GM18870 (cell line): Measurements from ENCODE around the gene IL16.

ENCODE experiments used
- ATAC-seq: cut with Tn5 transposase; IDR thresholded peaks from one replicate; pipeline ENCODE4 v1.9.1; 2021; ENCODE audit warnings: moderate library complexity; ENCODE audit not compliant: unreplicated experiment

IL16 gene

GRCh38 chr15:81273200-81273599, 76.5 kb downstream of the IL16 start:
- no peak for ATAC-seq

GRCh38 chr15:81273855-81274254, 77.2 kb downstream of the IL16 start:
- no peak for ATAC-seq

GRCh38 chr15:81274255-81274654, 77.6 kb downstream of the IL16 start:
- ATAC-seq, result no peak

- ATAC-seq, result peak; percentile 78
These were observed 78.4 kb downstream of the IL16 start for GRCh38 chr15:81274931-81275707.

DNA sequence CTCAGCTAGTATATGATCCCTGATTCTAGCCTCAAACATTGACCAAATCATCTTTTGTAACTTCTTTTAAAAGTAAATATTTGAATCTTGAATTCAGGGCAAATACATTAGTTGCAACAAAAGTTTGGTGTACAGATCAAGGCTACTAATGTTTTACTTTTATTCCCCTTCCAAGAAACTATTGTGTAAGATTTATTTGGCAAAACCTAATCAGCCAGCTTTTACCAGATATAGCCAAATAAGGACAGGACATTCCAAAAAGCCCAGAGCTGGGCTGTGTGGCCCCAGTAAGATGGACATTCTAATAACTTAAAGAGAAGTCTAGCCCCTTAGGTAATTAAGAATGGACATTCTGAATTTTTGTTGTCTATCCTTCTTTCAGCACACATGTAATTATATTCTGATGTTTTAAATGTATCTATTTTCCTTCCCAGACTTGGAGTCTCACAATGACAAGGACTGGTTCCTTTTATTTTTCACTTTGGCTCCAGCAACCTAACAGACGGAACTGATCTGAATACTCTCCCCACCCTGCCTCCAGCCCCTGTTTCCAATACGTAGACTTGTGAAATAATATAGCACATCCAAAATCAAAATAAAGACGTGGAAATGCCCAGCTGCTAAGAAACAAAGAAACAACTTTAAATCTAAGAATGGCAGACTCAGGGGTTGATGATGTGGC, 79.2 kb downstream of the IL16 start:
- no peak for ATAC-seq

DNA sequence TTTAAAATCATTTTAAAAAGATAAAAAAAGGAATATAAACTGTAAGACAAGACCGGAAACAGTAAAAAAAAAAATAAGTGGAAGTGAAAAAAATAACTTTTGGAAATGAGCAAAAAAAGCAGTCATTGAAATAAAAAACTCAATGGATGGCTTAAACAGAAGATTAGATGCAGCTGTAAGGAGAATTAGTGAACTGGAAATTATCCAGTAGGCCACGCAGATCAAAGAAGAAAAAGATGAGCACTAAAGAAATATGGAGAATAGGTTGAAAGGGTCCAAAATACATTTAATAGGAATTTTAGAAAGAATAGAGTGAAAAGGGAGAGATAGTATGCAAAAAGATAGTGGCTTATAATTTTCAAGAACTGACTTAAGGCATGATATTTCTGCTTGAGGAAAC, 80.3 kb downstream of the IL16 start:
- no peak for ATAC-seq

DNA sequence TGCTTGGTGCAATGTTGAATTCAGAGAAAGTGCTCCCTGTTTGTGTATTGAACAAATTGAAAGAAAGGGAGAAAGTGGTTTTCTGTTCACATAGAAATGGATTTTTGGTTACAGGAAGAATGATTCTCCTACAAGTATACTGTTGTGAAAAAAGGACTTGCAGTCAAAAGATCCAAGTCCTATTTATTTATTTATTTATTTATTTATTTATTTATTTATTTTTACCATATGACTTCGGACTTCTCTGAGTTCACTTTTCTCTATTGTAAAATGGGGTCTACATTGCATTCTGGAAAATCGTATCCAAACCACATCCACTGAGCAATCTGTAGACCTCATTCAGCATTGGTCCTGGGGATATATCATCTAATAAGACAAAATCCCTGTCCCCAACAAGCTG, 81.2 kb downstream of the IL16 start:
- ATAC-seq, result no peak

- ATAC-seq, result no peak
These were observed 81.8 kb downstream of the IL16 start for GRCh38 chr15:81278306-81279029.

GRCh38 chr15:81279621-81280485, 83.2 kb downstream of the IL16 start:
- ATAC-seq, result no peak

DNA sequence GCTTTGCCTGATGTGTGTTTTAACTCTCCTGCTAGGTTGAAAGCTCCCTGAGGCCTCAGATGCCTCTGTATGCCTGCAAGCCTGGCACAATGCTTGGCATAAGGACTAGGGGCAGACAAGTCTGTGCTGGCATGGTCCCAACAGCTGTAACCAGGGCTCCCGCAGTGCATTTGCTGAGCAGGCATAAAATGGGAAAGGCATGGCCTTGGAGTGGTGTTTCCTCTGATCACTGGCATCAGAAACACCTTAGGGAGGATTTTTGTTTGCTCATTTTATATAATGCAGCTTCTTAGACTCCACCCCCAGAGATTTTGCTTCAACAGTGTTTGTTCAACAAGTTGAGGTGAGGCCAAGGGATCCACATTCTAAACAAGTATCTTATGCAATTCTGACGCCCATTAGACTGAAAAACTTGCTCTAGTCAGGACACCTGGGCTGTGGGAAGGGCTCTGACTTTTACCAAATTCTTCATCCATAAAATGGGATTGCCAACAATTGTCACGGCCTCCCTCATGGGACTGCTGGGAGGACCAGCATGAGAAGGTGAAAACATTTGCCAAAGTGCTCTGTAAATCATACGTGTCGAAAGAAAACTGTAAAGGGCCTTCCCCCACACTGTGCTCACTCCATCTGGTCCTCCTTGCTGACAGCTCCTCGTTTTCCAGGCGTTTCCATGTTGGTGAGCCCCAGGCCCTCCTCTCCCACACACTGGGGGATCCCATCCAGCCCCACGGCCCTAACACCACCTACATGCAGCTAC, 84.2 kb downstream of the IL16 start:
- no peak for ATAC-seq

DNA sequence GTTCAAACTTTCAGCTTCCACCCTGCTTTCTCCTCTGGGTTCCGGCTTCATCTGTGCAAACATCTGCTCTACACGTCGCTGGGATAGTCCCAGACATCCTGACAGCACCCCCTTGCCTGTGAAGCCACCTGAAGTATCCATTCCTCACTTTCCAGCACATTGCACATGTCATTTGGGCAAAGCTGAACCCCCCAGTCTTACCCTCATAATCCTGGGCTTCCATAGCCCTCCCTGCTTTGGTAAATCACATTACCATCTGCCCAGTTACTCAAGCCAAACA, 84.7 kb downstream of the IL16 start:
- ATAC-seq, result no peak

GRCh38 chr15:81281766-81282605, 85.3 kb downstream of the IL16 start:
- no peak for ATAC-seq

- no peak for ATAC-seq
These were observed 85.9 kb downstream of the IL16 start for GRCh38 chr15:81282606-81282895.

- no peak for ATAC-seq
These were observed 86.2 kb downstream of the IL16 start for GRCh38 chr15:81282911-81283310.

GRCh38 chr15:81284256-81285031, 87.8 kb downstream of the IL16 start:
- no peak for ATAC-seq

GRCh38 chr15:81285461-81285860, 88.8 kb downstream of the IL16 start:
- ATAC-seq, result no peak

DNA sequence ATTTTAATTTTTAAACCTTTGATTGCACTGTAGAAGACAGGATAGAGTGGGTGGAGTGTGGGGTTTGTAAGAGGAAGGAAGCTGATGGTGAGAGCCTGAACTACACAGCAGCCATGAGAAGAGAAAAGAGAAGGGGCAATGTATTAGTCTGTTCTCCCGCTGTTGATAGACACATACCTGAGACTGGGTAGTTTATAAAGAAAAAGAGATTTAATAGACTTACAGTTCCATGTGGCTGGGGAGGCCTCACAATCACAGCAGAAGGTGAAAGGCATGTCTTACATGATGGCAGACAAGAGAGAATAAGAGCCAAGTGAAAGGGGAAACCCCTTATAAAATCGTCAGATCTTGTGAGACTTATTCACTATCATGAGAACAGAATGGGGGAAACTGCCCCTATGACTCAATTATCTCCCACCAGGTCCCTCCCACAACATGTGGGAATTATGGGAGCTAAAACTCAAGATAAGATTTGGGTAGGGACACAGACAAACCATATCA, 90.0 kb downstream of the IL16 start:
- no peak for ATAC-seq

GRCh38 chr15:81288040-81288439, 91.4 kb downstream of the IL16 start:
- ATAC-seq, result no peak

GRCh38 chr15:81288616-81289015, 91.9 kb downstream of the IL16 start:
- ATAC-seq, result no peak
